GM21576 (cell line): Measurements from ENCODE around the gene FHIT.
"Not testable (repeated sequence)": the region's sequence is repeated elsewhere in the genome, so short reads cannot be mapped to it uniquely, and the experiment has no call there.

Experiments used
- ATAC-seq: cut with Tn5 transposase; IDR thresholded peaks from one replicate; pipeline ENCODE4 v1.9.1; 2021; ENCODE audit warnings: mild to moderate bottlenecking, moderate library complexity; ENCODE audit not compliant: unreplicated experiment

FHIT gene

GRCh38 chr3:61008153-61008997 lies 242.9 kb downstream of the FHIT start:
- ATAC-seq: no peak

- ATAC-seq: no peak
These were observed 245.7 kb downstream of the FHIT start for GRCh38 chr3:61005591-61005990.

- no peak for ATAC-seq
These were observed 252.4 kb downstream of the FHIT start for GRCh38 chr3:60998858-60999257.

- no peak for ATAC-seq
These were observed 258.9 kb downstream of the FHIT start for GRCh38 chr3:60992395-60992794.

- no peak for ATAC-seq
These were observed 260.9 kb downstream of the FHIT start for GRCh38 chr3:60990442-60990730.

- ATAC-seq: no peak
These were observed 261.4 kb downstream of the FHIT start for GRCh38 chr3:60989626-60990441.

GRCh38 chr3:60987191-60987590 lies 264.1 kb downstream of the FHIT start:
- ATAC-seq: not testable (repeated sequence)

- ATAC-seq: no peak
These were observed 264.7 kb downstream of the FHIT start for GRCh38 chr3:60986552-60986951.

GRCh38 chr3:60983906-60984305 lies 267.3 kb downstream of the FHIT start:
- ATAC-seq: no peak

- no peak for ATAC-seq
These were observed 270.9 kb downstream of the FHIT start for GRCh38 chr3:60980342-60980692.

- ATAC-seq: no peak
These were observed 271.6 kb downstream of the FHIT start for GRCh38 chr3:60979461-60980341.

- no peak for ATAC-seq
These were observed 277.9 kb downstream of the FHIT start for GRCh38 chr3:60973321-60973720.

GRCh38 chr3:60972599-60972998 lies 278.7 kb downstream of the FHIT start:
- ATAC-seq: no peak

GRCh38 chr3:60970850-60971249 lies 280.4 kb downstream of the FHIT start:
- no peak for ATAC-seq

- no peak for ATAC-seq
These were observed 284.1 kb downstream of the FHIT start for GRCh38 chr3:60967141-60967540.

GRCh38 chr3:60957541-60957940 lies 293.7 kb downstream of the FHIT start:
- ATAC-seq: no peak

GRCh38 chr3:60956729-60957128 lies 294.5 kb downstream of the FHIT start:
- ATAC-seq: no peak

GRCh38 chr3:60955034-60955433 lies 296.2 kb downstream of the FHIT start:
- no peak for ATAC-seq

GRCh38 chr3:60954048-60954447 lies 297.2 kb downstream of the FHIT start:
- ATAC-seq: no peak

- ATAC-seq: no peak
These were observed 297.9 kb downstream of the FHIT start for GRCh38 chr3:60953351-60953750.

- ATAC-seq: no peak
These were observed 299.2 kb downstream of the FHIT start for GRCh38 chr3:60952055-60952454.
